T follicular helper cell (primary cell): ENCODE data around the gene ACAA1.

Experiments
- DNase-seq: peaks from one replicate; pipeline ENCODE4 v3.0.0-alpha.2; 2020; ENCODE audit warnings: low read depth

ACAA1 gene

GRCh38 chr3:38154033-38154494 is 17.1 kb upstream of the ACAA1 start:
- DNase-seq = no peak

- DNase-seq = no peak
These were observed 16.3 kb upstream of the ACAA1 start for GRCh38 chr3:38153221-38153620.

GRCh38 chr3:38152609-38153008 is 15.7 kb upstream of the ACAA1 start:
- DNase-seq = no peak

- DNase-seq = no peak
These were observed 14.8 kb upstream of the ACAA1 start for GRCh38 chr3:38151667-38152265.

- no peak for DNase-seq
These were observed 14.0 kb upstream of the ACAA1 start for GRCh38 chr3:38150780-38151528.

GRCh38 chr3:38149708-38150107 is 12.8 kb upstream of the ACAA1 start:
- no peak for DNase-seq

- DNase-seq = no peak
These were observed 11.5 kb upstream of the ACAA1 start for GRCh38 chr3:38148311-38148882.

- no peak for DNase-seq
These were observed 10.5 kb upstream of the ACAA1 start for GRCh38 chr3:38147421-38147820.

GRCh38 chr3:38146504-38146903 is 9.6 kb upstream of the ACAA1 start:
- no peak for DNase-seq

GRCh38 chr3:38143511-38143910 is 6.6 kb upstream of the ACAA1 start:
- no peak for DNase-seq

- no peak for DNase-seq
These were observed 6.0 kb upstream of the ACAA1 start for GRCh38 chr3:38142959-38143358.

GRCh38 chr3:38141952-38142273 is 5.0 kb upstream of the ACAA1 start:
- DNase-seq = no peak

- no peak for DNase-seq
These were observed 4.4 kb upstream of the ACAA1 start for GRCh38 chr3:38141173-38141951.

GRCh38 chr3:38140326-38141172 is 3.6 kb upstream of the ACAA1 start:
- no peak for DNase-seq

- no peak for DNase-seq
These were observed 2.7 kb upstream of the ACAA1 start for GRCh38 chr3:38139652-38140051.

GRCh38 chr3:38139191-38139590 is 2.3 kb upstream of the ACAA1 start:
- DNase-seq = no peak

GRCh38 chr3:38138349-38139190 is 1.6 kb upstream of the ACAA1 start, which contains the start of gene MYD88:
Gene MYD88, plus strand, starts transcription at chr3:38138661. Its CDS starts 40 bp downstream, at chr3:38138701.
- peak; percentile 74 for DNase-seq

- DNase-seq = no peak
These were observed 855 bp upstream of the ACAA1 start for GRCh38 chr3:38137615-38138348.

- DNase-seq = no peak
These were observed 542 bp downstream of the ACAA1 start for GRCh38 chr3:38136393-38136776.
